DND-41 (cell line): Measurements from ENCODE around the gene USP26.
"Not testable (repeated sequence)": the region's sequence is repeated elsewhere in the genome, so short reads cannot be mapped to it uniquely, and the experiment has no call there.

ENCODE experiments used
- ATAC-seq: fragments of 200-7000 bp; cut with Tn5 transposase; 3 replicates; pipeline ENCODE4 v1.9.1; 2021; ENCODE audit warnings: low read depth; ENCODE audit not compliant: insufficient read depth
- DNase-seq: peaks from one replicate; pipeline ENCODE4 v3.0.0-alpha.2; 2020
- H2AFZ ChIP-seq: 2 replicates; pipeline ENCODE4 v1.6.0; 2012; ENCODE audit warnings: low read depth, low read length
- H3K27ac ChIP-seq: 2 replicates; pipeline ENCODE4 v1.5.1; 2012; ENCODE audit warnings: low read length, inconsistent platforms
- H3K27me3 ChIP-seq: fragments of 200-600 bp; sonication (generic); 2 replicates; pipeline ENCODE4 v1.6.0; 2012; ENCODE audit warnings: low read length, mild to moderate bottlenecking, inconsistent platforms; ENCODE audit not compliant: insufficient read depth, poor library complexity
- H3K36me3 ChIP-seq: 2 replicates; pipeline ENCODE4 v1.5.1; 2012; ENCODE audit warnings: low read length, inconsistent platforms; ENCODE audit not compliant: insufficient read depth
- H3K4me1 ChIP-seq: 2 replicates; pipeline ENCODE4 v1.5.1; 2012; ENCODE audit warnings: mild to moderate bottlenecking, low read length; ENCODE audit not compliant: insufficient read depth
- H3K4me2 ChIP-seq: 2 replicates; pipeline ENCODE4 v1.6.0; 2012; ENCODE audit warnings: mild to moderate bottlenecking, moderate library complexity, low read length, inconsistent platforms; ENCODE audit not compliant: insufficient read depth
- H3K4me3 ChIP-seq, 2 experiments: fragments of 200-600 bp in 1 of 2; shearing (Covaris generic) in 1 of 2; 2 replicates each; pipeline ENCODE4 v1.5.1; 2012 to 2016; ENCODE audit warnings: inconsistent platforms in 2 of 2, low read length in 2 of 2, mild to moderate bottlenecking in 2 of 2, low read depth in 1 of 2, moderate library complexity in 1 of 2
- H3K79me2 ChIP-seq: 2 replicates; pipeline ENCODE4 v1.6.0; 2012; ENCODE audit warnings: low read length, inconsistent platforms; ENCODE audit not compliant: insufficient read depth
- H3K9ac ChIP-seq: 2 replicates; pipeline ENCODE4 v1.6.0; 2012; ENCODE audit warnings: low read depth, mild to moderate bottlenecking, inconsistent platforms, low read length, moderate library complexity
- H3K9me3 ChIP-seq: 2 replicates; pipeline ENCODE4 v1.5.1; 2012; ENCODE audit warnings: low read length, moderate library complexity, mild to moderate bottlenecking, inconsistent platforms; ENCODE audit not compliant: insufficient read depth, severe bottlenecking
- H4K20me1 ChIP-seq: 2 replicates; pipeline ENCODE4 v1.6.0; 2012; ENCODE audit warnings: low read length; ENCODE audit not compliant: insufficient read depth
- CTCF ChIP-seq: IDR thresholded peaks from 2 replicates; pipeline ENCODE4 v1.5.1; 2012; ENCODE audit warnings: borderline replicate concordance, low read length, moderate library complexity, mild to moderate bottlenecking; ENCODE audit not compliant: poor library complexity, severe bottlenecking; ENCODE audit errors: extremely low read depth
- EZH2 ChIP-seq: IDR thresholded peaks from 3 replicates; pipeline ENCODE4 v1.6.1; 2012; ENCODE audit warnings: borderline replicate concordance, low read depth, mild to moderate bottlenecking, moderate library complexity, low read length, inconsistent platforms; ENCODE audit not compliant: severe bottlenecking

The USP26 gene

GRCh38 chrX:133045986-133046385 lies 50.9 kb downstream of the USP26 start:
- Histone ChIP-seq H3K9me3 (no peaks in the 10 kb centered on the region), H3K27ac (no peak overlapping the region), H3K36me3 (no peaks in the 10 kb centered on the region), H3K4me1 (no peaks in the 10 kb centered on the region), H4K20me1 (no peaks in the 10 kb centered on the region), H3K9ac (no peak overlapping the region), H3K27me3 (no peaks in the 10 kb centered on the region), H3K4me2 (no peak overlapping the region), H2AFZ (no peak overlapping the region), H3K79me2 (no peaks in the 10 kb centered on the region), H3K4me3 (no peak overlapping the region)
- ATAC-seq (no peak), DNase-seq (no peak)
- TF ChIP-seq EZH2 (no peak), CTCF (peak; percentile 28)

- not testable (repeated sequence) for H3K36me3 ChIP-seq, H3K9ac ChIP-seq, H3K79me2 ChIP-seq, H3K27me3 ChIP-seq, ATAC-seq, H3K4me2 ChIP-seq, H3K27ac ChIP-seq, H3K9me3 ChIP-seq, DNase-seq, H3K4me3 ChIP-seq, H3K4me1 ChIP-seq, H2AFZ ChIP-seq, H4K20me1 ChIP-seq
Measured at GRCh38 chrX:133044145-133044786, 52.6 kb downstream of the USP26 start.

GRCh38 chrX:133042260-133042659 lies 54.6 kb downstream of the USP26 start:
- no peak overlapping the region for H3K4me3 ChIP-seq
- H4K20me1 ChIP-seq: no peaks in the 10 kb centered on the region
- no peaks in the 10 kb centered on the region for H3K27me3 ChIP-seq
- ATAC-seq (no peak), DNase-seq (no peak)
- no peaks in the 10 kb centered on the region for H3K4me1 ChIP-seq
- no peaks in the 10 kb centered on the region for H3K79me2 ChIP-seq
- no peak overlapping the region for H2AFZ ChIP-seq
- H3K9ac ChIP-seq: no peak overlapping the region
- no peaks in the 10 kb centered on the region for H3K36me3 ChIP-seq
- no peaks in the 10 kb centered on the region for H3K9me3 ChIP-seq
- no peak overlapping the region for H3K4me2 ChIP-seq
- no peak for TF ChIP-seq EZH2
- no peak for TF ChIP-seq CTCF
- H3K27ac ChIP-seq: no peak overlapping the region

GRCh38 chrX:133033010-133033409 lies 63.9 kb downstream of the USP26 start:
- TF ChIP-seq CTCF (no peak), EZH2 (no peak)

More at GRCh38 chrX:133033010-133033409, 63.9 kb downstream of the USP26 start:
- ATAC-seq (no peak), DNase-seq (no peak)
- Histone ChIP-seq H3K27me3 (no peaks in the 10 kb centered on the region), H3K79me2 (no peaks in the 10 kb centered on the region), H3K9me3 (no peaks in the 10 kb centered on the region), H3K9ac (no peak overlapping the region), H3K4me3 (no peak overlapping the region), H3K4me1 (no peaks in the 10 kb centered on the region), H3K27ac (no peak overlapping the region), H3K4me2 (no peak overlapping the region), H4K20me1 (no peaks in the 10 kb centered on the region), H3K36me3 (no peaks in the 10 kb centered on the region), H2AFZ (no peak overlapping the region)
